ENCODE measurements around the gene B4GALT3.

The B4GALT3 gene

GRCh38 chr1:161206411-161207140, 29.3 kb upstream of the B4GALT3 start:
- DNase-seq (ENCODE audit: low read depth): no peak
- H3K4me3 ChIP-seq (ENCODE audit: control insufficient read depth, low read depth, low read length): no peak overlapping the region
- no peak for TF ChIP-seq CTCF (IDR thresholded peaks at IDR 0.05; ENCODE audit: control insufficient read depth, insufficient read depth, low read depth, low read length, missing control alignments)

- H3K4me3 ChIP-seq (ENCODE audit: control insufficient read depth, low read depth, low read length): peak within 1 kb of the TSS; percentile 85
- peak; percentile 98 for DNase-seq (ENCODE audit: low read depth)
- TF ChIP-seq CTCF (IDR thresholded peaks at IDR 0.05; ENCODE audit: control insufficient read depth, insufficient read depth, low read depth, low read length, missing control alignments): no peak
These were observed 24.8 kb upstream of the B4GALT3 start, which contains the start of gene NDUFS2 for GRCh38 chr1:161201836-161202712. NDUFS2 (plus strand) TSS chr1:161202367; CDS start chr1:161202386, 19 bp downstream.

GRCh38 chr1:161200992-161201835, 23.9 kb upstream of the B4GALT3 start:
- DNase-seq (ENCODE audit: low read depth): no peak
- H3K4me3 ChIP-seq (ENCODE audit: control insufficient read depth, low read depth, low read length): peak overlapping the region; percentile 85
- TF ChIP-seq CTCF (IDR thresholded peaks at IDR 0.05; ENCODE audit: control insufficient read depth, insufficient read depth, low read depth, low read length, missing control alignments): no peak

- no peak overlapping the region for H3K4me3 ChIP-seq (ENCODE audit: control insufficient read depth, low read depth, low read length)
- no peak for TF ChIP-seq CTCF (IDR thresholded peaks at IDR 0.05; ENCODE audit: control insufficient read depth, insufficient read depth, low read depth, low read length, missing control alignments)
- DNase-seq (ENCODE audit: low read depth): no peak
These were observed 23.2 kb upstream of the B4GALT3 start for GRCh38 chr1:161200421-161200991.

GRCh38 chr1:161199506-161200139, 22.3 kb upstream of the B4GALT3 start:
- no peak overlapping the region for H3K4me3 ChIP-seq (ENCODE audit: control insufficient read depth, low read depth, low read length)
- DNase-seq (ENCODE audit: low read depth): no peak
- no peak for TF ChIP-seq CTCF (IDR thresholded peaks at IDR 0.05; ENCODE audit: control insufficient read depth, insufficient read depth, low read depth, low read length, missing control alignments)
